Neuronal stem cell (in vitro differentiated cells): Measurements from ENCODE around the gene KMT2A.
"Not testable (repeated sequence)": the region's sequence is repeated elsewhere in the genome, so short reads cannot be mapped to it uniquely, and the experiment has no call there.

Experiments
- DNase-seq: peaks from one replicate; pipeline ENCODE4 v3.0.0-alpha.2; 2013; ENCODE audit warnings: low spot score
- H2AFZ ChIP-seq: one replicate; pipeline ENCODE4 v1.6.1; 2013; ENCODE audit warnings: mild to moderate bottlenecking, low read length, inconsistent platforms
- H2AK5ac ChIP-seq: 2 replicates; pipeline ENCODE4 v1.6.1; 2013; ENCODE audit warnings: low read depth, mild to moderate bottlenecking, inconsistent platforms, low read length, moderate library complexity, mixed read lengths
- H2BK120ac ChIP-seq: 2 replicates; pipeline ENCODE4 v1.6.1; 2013; ENCODE audit warnings: low read depth, mild to moderate bottlenecking, inconsistent platforms, low read length, moderate library complexity, mixed read lengths
- H2BK12ac ChIP-seq: one replicate; pipeline ENCODE4 v1.6.1; 2013; ENCODE audit warnings: low read length, inconsistent platforms
- H2BK15ac ChIP-seq: 2 replicates; pipeline ENCODE4 v1.6.1; 2013; ENCODE audit warnings: mild to moderate bottlenecking, low read length, inconsistent platforms, mixed read lengths
- H2BK5ac ChIP-seq: one replicate; pipeline ENCODE4 v1.6.1; 2013; ENCODE audit warnings: inconsistent platforms, mild to moderate bottlenecking, low read length, moderate library complexity
- H3K14ac ChIP-seq: one replicate; pipeline ENCODE4 v1.6.1; 2013; ENCODE audit warnings: low read length, inconsistent platforms
- H3K18ac ChIP-seq: 2 replicates; pipeline ENCODE4 v1.6.1; 2013; ENCODE audit warnings: low read length, inconsistent platforms
- H3K23ac ChIP-seq: 2 replicates; pipeline ENCODE4 v1.6.1; 2013; ENCODE audit warnings: low read depth, mild to moderate bottlenecking, mixed read lengths, low read length, inconsistent platforms; ENCODE audit not compliant: poor library complexity
- H3K27ac ChIP-seq: replicated peaks from 3 replicates; pipeline ENCODE4 v1.5.1; 2013; ENCODE audit warnings: low read length, inconsistent platforms
- H3K27me3 ChIP-seq, 3 experiments: 2 replicates each; pipeline ENCODE4 v1.6.1; 2013; ENCODE audit warnings: low read length in 3 of 3, mild to moderate bottlenecking in 2 of 3, inconsistent platforms in 1 of 3, low read depth in 1 of 3, mixed read lengths in 1 of 3, moderate library complexity in 1 of 3; ENCODE audit not compliant: control insufficient read depth in 3 of 3, insufficient read depth in 3 of 3
- H3K36me3 ChIP-seq, 2 donors: replicated peaks in 1 of 2; 2 replicates each; pipeline ENCODE4 v1.6.1; 2013; ENCODE audit warnings: low read length in 2 of 2; ENCODE audit not compliant: control insufficient read depth in 2 of 2, insufficient read depth in 2 of 2
- H3K4ac ChIP-seq: 2 replicates; pipeline ENCODE4 v1.6.1; 2013; ENCODE audit warnings: inconsistent platforms, mild to moderate bottlenecking, low read length, moderate library complexity
- H3K4me1 ChIP-seq, 2 donors: 1 replicate in 1 of 2; 2 replicates in 1 of 2; pipeline ENCODE4 v1.6.1; 2013; ENCODE audit warnings: low read length in 2 of 2, low read depth in 1 of 2; ENCODE audit not compliant: control insufficient read depth in 2 of 2, insufficient read depth in 1 of 2
- H3K4me2 ChIP-seq: one replicate; pipeline ENCODE4 v1.6.1; 2013; ENCODE audit warnings: mild to moderate bottlenecking, low read length, inconsistent platforms; ENCODE audit not compliant: insufficient read depth, poor library complexity, severe bottlenecking
- H3K4me3 ChIP-seq, 2 donors: 2 replicates each; pipeline ENCODE4 v1.5.1; 2013; ENCODE audit warnings: low read length in 2 of 2, mild to moderate bottlenecking in 2 of 2, inconsistent platforms in 1 of 2, moderate library complexity in 1 of 2
- H3K79me1 ChIP-seq: one replicate; pipeline ENCODE4 v1.6.1; 2013; ENCODE audit warnings: low read depth, mild to moderate bottlenecking, inconsistent platforms, low read length, moderate library complexity
- H3K9ac ChIP-seq: one replicate; pipeline ENCODE4 v1.6.1; 2013; ENCODE audit warnings: mild to moderate bottlenecking, low read depth, low read length, inconsistent platforms; ENCODE audit not compliant: poor library complexity
- H3K9me3 ChIP-seq, 2 donors: replicated peaks in 1 of 2; 2 replicates each; pipeline versions ENCODE3 to v1.6.1; 2013; ENCODE audit warnings: low read length in 2 of 2, mild to moderate bottlenecking in 2 of 2, inconsistent platforms in 1 of 2, low read depth in 1 of 2, mixed read lengths in 1 of 2, moderate library complexity in 1 of 2; ENCODE audit not compliant: control insufficient read depth in 2 of 2, insufficient read depth in 1 of 2
- H4K8ac ChIP-seq: one replicate; pipeline ENCODE4 v1.6.1; 2013; ENCODE audit warnings: low read depth, mild to moderate bottlenecking, inconsistent platforms, low read length, moderate library complexity
- H4K91ac ChIP-seq: one replicate; pipeline ENCODE4 v1.6.1; 2013; ENCODE audit warnings: low read length, low read depth, mild to moderate bottlenecking, inconsistent platforms; ENCODE audit not compliant: poor library complexity
- WGBS, 2 donors: extraction: QIAGEN DNeasy Blood & Tissue Kit; methylation state at CpG; one replicate each; pipeline ENCODE4 v1.1.7; 2013; ENCODE audit warnings: missing lambda C conversion rate in 2 of 2, mixed read lengths in 1 of 2; ENCODE audit not compliant: insufficient read length in 2 of 2, insufficient replicate concordance in 1 of 2; ENCODE audit errors: extremely low coverage in 2 of 2; 5-methylcytosine and 5-hydroxymethylcytosine counted together

Gene KMT2A

GRCh38 chr11:118449316-118449918, 13.1 kb downstream of the KMT2A start:
- Histone ChIP-seq H3K9ac (no peak overlapping the region), H3K27ac (no peak overlapping the region), H3K4me1 (peaks cover 0 to 2% of the 10 kb centered on the region in 2 donors), H3K18ac (no peak overlapping the region), H2AK5ac (no peak overlapping the region), H2BK120ac (no peak overlapping the region), H2AFZ (no peak overlapping the region), H4K91ac (no peak overlapping the region), H2BK5ac (no peak overlapping the region), H3K23ac (no peak overlapping the region), H3K79me1 (peaks cover 1% of the 10 kb centered on the region), H2BK12ac (no peak overlapping the region), H3K4me2 (no peak overlapping the region), H4K8ac (no peak overlapping the region), H3K14ac (no peak overlapping the region), H3K4ac (no peak overlapping the region), H3K9me3 (peaks cover 0 to 4% of the 10 kb centered on the region in 2 donors), H3K27me3 (no peaks in the 10 kb centered on the region), H3K36me3 (peaks cover 5 to 88% of the 10 kb centered on the region in 2 donors), H2BK15ac (no peak overlapping the region), H3K4me3 (no peak overlapping the region)
- DNase-seq: no peak
- no CpG with 5 or more reads among the region's 4 CpGs for WGBS, 2 donors

GRCh38 chr11:118450451-118450850, 14.2 kb downstream of the KMT2A start:
- no peak overlapping the region for H3K14ac ChIP-seq
- H4K91ac ChIP-seq: no peak overlapping the region
- no CpG with 5 or more reads among the region's 1 CpG for WGBS, 2 donors
- H2AFZ ChIP-seq: no peak overlapping the region
- peaks cover 5 to 84% of the 10 kb centered on the region in 2 donors for H3K36me3 ChIP-seq
- H3K9me3 ChIP-seq: peaks cover 0 to 4% of the 10 kb centered on the region in 2 donors
- H3K27me3 ChIP-seq: no peaks in the 10 kb centered on the region
- H3K4me2 ChIP-seq: no peak overlapping the region
- no peak overlapping the region for H2BK12ac ChIP-seq
- no peak overlapping the region for H4K8ac ChIP-seq
- no peak overlapping the region for H2BK120ac ChIP-seq
- no peak overlapping the region for H3K9ac ChIP-seq
- no peak overlapping the region for H2BK5ac ChIP-seq
- DNase-seq: no peak
- no peak overlapping the region for H3K18ac ChIP-seq
- peaks cover 0 to 2% of the 10 kb centered on the region in 2 donors for H3K4me1 ChIP-seq
- H2BK15ac ChIP-seq: no peak overlapping the region
- H3K79me1 ChIP-seq: no peaks in the 10 kb centered on the region
- no peak overlapping the region for H3K4me3 ChIP-seq
- no peak overlapping the region for H2AK5ac ChIP-seq
- H3K4ac ChIP-seq: no peak overlapping the region
- H3K27ac ChIP-seq: no peak overlapping the region
- no peak overlapping the region for H3K23ac ChIP-seq

- Histone ChIP-seq H3K4me1 (peaks cover 0 to 3% of the 10 kb centered on the region in 2 donors), H2BK15ac (no peak overlapping the region), H3K79me1 (peaks cover 7% of the 10 kb centered on the region), H3K4me2 (no peak overlapping the region), H4K91ac (no peak overlapping the region), H3K23ac (no peak overlapping the region), H3K36me3 (peaks cover 2 to 70% of the 10 kb centered on the region in 2 donors), H3K9me3 (no peaks in the 10 kb centered on the region), H3K18ac (no peak overlapping the region), H3K27me3 (no peaks in the 10 kb centered on the region), H2BK120ac (no peak overlapping the region), H2AFZ (no peak overlapping the region), H3K14ac (no peak overlapping the region), H4K8ac (no peak overlapping the region), H2BK5ac (no peak overlapping the region), H3K9ac (no peak overlapping the region), H3K4ac (no peak overlapping the region), H3K27ac (no peak overlapping the region), H3K4me3 (no peak overlapping the region), H2BK12ac (no peak overlapping the region), H2AK5ac (no peak overlapping the region)
- no CpG with 5 or more reads among the region's 2 CpGs for WGBS, 2 donors
- no peak for DNase-seq
Observed at GRCh38 chr11:118462178-118462577, 25.9 kb downstream of the KMT2A start.

- H2BK12ac ChIP-seq, H3K4me1 ChIP-seq, H3K9ac ChIP-seq, H2AFZ ChIP-seq, H2AK5ac ChIP-seq, H2BK120ac ChIP-seq, H3K18ac ChIP-seq, H4K91ac ChIP-seq, H3K4ac ChIP-seq, H3K23ac ChIP-seq, H3K27me3 ChIP-seq, H3K9me3 ChIP-seq, H2BK15ac ChIP-seq, H3K4me3 ChIP-seq, H3K27ac ChIP-seq, H2BK5ac ChIP-seq, H3K4me2 ChIP-seq, H4K8ac ChIP-seq, H3K79me1 ChIP-seq, DNase-seq, H3K14ac ChIP-seq: not testable (repeated sequence)
- peaks cover 8 to 79% of the 10 kb centered on the region in 2 donors for H3K36me3 ChIP-seq
- WGBS, 2 donors: no CpG with 5 or more reads among the region's 2 CpGs
Observed at GRCh38 chr11:118468968-118469367, 32.7 kb downstream of the KMT2A start.
